ENCODE data around the gene HPN.

The HPN gene

GRCh38 chr19:35114353-35115176 is 73.0 kb downstream of the HPN start:
- Histone ChIP-seq H4K20me1 (ENCODE audit: insufficient read depth, low read length) (0 out of 2 replicates have a peak, but pooled peaks cover 4% of the 10 kb centered on the region), H3K4me1 (ENCODE audit: insufficient read depth, low read length) (no peaks in the 10 kb centered on the region), H3K9ac (ENCODE audit: low read depth, low read length) (no peak overlapping the region), H3K36me3 (ENCODE audit: insufficient read depth, low read length) (no peaks in the 10 kb centered on the region), H3K79me2 (ENCODE audit: insufficient read depth, low read length) (no peaks in the 10 kb centered on the region), H3K27ac (ENCODE audit: low read length) (no peak overlapping the region), H3K4me3 (ENCODE audit: low read depth in 1 of 2, low read length in 2 of 2) (no peak overlapping the region), H2AFZ (ENCODE audit: low read depth, low read length) (no peak overlapping the region), H3K27me3 (ENCODE audit: insufficient read depth, low read length, poor library complexity) (no peaks in the 10 kb centered on the region), H3K9me3 (ENCODE audit: insufficient read depth, low read length, severe bottlenecking) (no peaks in the 10 kb centered on the region), H3K4me2 (ENCODE audit: insufficient read depth, low read length) (no peak overlapping the region)
- DNase-seq (peak; percentile 75), ATAC-seq (ENCODE audit: insufficient read depth, low read depth) (peak; percentile 94)
- TF ChIP-seq, protein P1, sequence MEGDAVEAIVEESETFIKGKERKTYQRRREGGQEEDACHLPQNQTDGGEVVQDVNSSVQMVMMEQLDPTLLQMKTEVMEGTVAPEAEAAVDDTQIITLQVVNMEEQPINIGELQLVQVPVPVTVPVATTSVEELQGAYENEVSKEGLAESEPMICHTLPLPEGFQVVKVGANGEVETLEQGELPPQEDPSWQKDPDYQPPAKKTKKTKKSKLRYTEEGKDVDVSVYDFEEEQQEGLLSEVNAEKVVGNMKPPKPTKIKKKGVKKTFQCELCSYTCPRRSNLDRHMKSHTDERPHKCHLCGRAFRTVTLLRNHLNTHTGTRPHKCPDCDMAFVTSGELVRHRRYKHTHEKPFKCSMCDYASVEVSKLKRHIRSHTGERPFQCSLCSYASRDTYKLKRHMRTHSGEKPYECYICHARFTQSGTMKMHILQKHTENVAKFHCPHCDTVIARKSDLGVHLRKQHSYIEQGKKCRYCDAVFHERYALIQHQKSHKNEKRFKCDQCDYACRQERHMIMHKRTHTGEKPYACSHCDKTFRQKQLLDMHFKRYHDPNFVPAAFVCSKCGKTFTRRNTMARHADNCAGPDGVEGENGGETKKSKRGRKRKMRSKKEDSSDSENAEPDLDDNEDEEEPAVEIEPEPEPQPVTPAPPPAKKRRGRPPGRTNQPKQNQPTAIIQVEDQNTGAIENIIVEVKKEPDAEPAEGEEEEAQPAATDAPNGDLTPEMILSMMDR (IDR thresholded peaks at IDR 0.05; ENCODE audit: borderline replicate concordance, extremely low read depth, low read length, poor library complexity, severe bottlenecking) = peak; percentile 94
- TF ChIP-seq EZH2 (IDR thresholded peaks at IDR 0.05; ENCODE audit: borderline replicate concordance, low read depth, low read length, severe bottlenecking) = no peak

- DNase-seq = no peak
- no peak within 1 kb of the TSS for H3K4me3 ChIP-seq (ENCODE audit: low read depth in 1 of 2, low read length in 2 of 2)
- no peak within 1 kb of the TSS for H3K4me2 ChIP-seq (ENCODE audit: insufficient read depth, low read length)
- no peak within 1 kb of the TSS for H2AFZ ChIP-seq (ENCODE audit: low read depth, low read length)
- H3K79me2 ChIP-seq (ENCODE audit: insufficient read depth, low read length) = no peaks in the 10 kb centered on the region
- no peak within 1 kb of the TSS for H3K9ac ChIP-seq (ENCODE audit: low read depth, low read length)
- no peak within 1 kb of the TSS for H3K27ac ChIP-seq (ENCODE audit: low read length)
- 0 out of 2 replicates have a peak, but pooled peaks cover 4% of the 10 kb centered on the region for H4K20me1 ChIP-seq (ENCODE audit: insufficient read depth, low read length)
- H3K36me3 ChIP-seq (ENCODE audit: insufficient read depth, low read length) = no peaks in the 10 kb centered on the region
- H3K27me3 ChIP-seq (ENCODE audit: insufficient read depth, low read length, poor library complexity) = no peaks in the 10 kb centered on the region
- H3K9me3 ChIP-seq (ENCODE audit: insufficient read depth, low read length, severe bottlenecking) = no peaks in the 10 kb centered on the region
- H3K4me1 ChIP-seq (ENCODE audit: insufficient read depth, low read length) = no peaks in the 10 kb centered on the region
- no peak for ATAC-seq (ENCODE audit: insufficient read depth, low read depth)
- TF ChIP-seq EZH2 (IDR thresholded peaks at IDR 0.05; ENCODE audit: borderline replicate concordance, low read depth, low read length, severe bottlenecking) = no peak
- TF ChIP-seq, protein P1 (IDR thresholded peaks at IDR 0.05; ENCODE audit: borderline replicate concordance, extremely low read depth, low read length, poor library complexity, severe bottlenecking) = no peak
Observed at GRCh38 chr19:35115177-35115951, 73.8 kb downstream of the HPN start, which contains the start of gene FXYD3. Gene FXYD3, plus strand, starts transcription at chr19:35115823. Its CDS starts 3,554 bp downstream, at chr19:35119377.

Measured in DND-41 (cell line).